GM18858 (cell line): ENCODE measurements around the gene FAM13C.
"Not testable (repeated sequence)": the region's sequence is repeated elsewhere in the genome, so short reads cannot be mapped to it uniquely, and the experiment has no call there.

Experiments
- ATAC-seq: cut with Tn5 transposase; IDR thresholded peaks from one replicate; pipeline ENCODE4 v1.9.1; 2021; ENCODE audit not compliant: unreplicated experiment

FAM13C gene

DNA sequence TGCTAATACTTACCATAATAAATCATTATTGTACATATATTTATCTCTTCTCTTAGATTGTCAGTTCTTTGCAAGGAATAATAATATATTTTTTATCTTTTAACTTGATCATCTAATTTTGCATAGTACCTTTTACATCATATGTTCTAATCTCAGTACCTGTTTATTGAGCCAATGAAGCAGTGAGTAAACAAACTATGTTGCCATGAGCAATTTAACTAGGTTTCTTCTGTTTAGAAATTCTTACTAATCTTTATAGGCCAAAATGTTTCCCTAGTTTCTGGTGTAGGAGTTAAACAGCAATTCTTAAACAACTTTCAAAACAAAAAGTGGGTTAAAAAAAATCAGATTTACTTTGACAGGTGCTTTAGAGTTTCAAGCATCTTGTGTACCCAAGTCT is 124.6 kb downstream of the FAM13C start:
- no peak for ATAC-seq

DNA sequence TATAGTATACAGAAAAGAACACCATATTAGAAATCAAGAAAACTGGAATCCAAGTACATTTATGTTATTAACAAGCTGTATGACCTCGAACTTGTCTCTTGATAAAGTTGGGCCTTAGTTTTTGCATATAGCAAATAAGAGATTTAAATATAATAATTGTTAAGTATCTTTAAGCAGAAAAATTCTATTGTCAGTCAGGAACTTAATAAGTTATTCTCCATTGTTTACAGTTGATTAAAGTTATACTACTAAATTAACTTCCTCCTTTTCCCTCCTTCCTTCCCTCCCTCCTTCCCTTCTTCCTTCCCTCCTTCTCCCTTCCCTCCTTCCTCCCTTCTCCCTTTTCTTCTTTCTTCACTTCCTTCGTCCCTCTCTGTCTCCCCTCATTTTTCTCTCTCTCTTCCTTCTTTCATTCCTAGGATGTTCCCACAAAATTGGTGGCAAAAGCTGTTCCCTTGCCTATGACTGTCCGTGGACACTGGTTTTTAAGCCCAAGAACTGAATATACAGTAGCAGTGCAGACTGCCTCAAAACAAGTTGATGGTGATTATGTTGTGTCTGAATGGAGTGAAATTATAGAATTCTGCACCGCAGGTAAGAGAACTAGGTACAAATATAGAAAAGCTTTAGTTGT is 126.2 kb downstream of the FAM13C start:
- ATAC-seq = no peak

DNA sequence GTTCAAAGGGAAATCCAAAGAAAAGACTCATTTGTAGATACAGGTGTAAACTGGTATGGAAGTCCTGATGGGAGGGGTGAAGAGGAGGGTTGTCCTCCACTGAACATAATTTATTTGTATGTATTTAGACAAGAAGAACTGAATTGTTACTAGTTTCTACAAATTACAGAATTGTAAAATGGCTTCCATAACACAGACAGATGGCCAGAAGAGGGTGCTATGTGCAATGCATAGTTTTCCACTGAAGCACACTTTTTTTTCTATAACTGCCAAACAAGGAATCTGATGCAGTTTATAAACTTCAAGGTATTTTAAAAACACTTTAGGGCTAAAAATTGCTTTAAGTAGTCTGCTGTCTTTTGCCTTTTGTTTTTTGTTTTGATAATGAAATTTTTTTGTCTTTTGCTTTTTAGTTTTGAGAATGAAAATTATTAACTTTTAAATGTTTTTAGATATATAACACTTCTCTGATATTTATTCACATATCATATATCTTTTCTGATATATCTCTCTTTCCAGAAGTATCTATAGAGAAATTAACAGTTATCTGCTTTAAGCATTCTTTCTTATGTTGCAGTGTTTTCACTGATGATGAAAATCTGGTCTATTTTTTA is 127.4 kb downstream of the FAM13C start:
- no peak for ATAC-seq

DNA sequence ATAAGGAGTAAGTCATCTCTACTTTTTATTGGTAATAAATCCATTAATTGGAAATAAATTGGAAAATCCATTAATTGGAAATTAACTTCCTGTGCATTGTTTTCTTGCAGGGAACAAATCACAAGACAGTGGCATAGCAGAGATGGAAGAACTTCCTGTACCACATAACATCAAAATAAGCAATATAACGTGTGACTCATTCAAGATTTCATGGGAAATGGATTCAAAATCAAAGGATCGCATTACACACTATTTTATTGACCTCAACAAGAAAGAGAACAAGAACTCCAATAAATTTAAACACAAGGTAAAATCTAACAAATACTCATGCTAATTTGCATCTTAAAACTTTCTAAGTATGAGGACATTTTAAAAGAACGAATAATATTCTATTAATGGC is 128.2 kb downstream of the FAM13C start:
- ATAC-seq = no peak

DNA sequence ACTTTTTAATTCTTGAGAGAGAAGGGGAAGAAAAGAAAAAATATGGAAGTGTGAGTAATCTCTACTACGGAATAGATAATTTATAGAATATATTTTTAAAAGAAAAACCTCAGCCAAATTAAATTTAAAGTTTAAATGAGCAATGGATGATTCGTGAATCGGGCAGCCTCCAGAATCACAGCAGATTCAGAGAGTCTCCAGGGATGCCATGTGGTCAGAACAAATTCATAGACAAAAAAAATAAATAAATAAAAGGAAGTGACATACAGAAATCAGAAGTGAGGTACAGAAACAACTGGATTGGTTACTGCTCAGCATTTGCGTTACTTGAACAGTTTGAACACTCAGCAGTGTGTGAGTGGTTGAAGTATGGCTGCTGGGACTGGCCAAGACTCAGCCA is 132.9 kb downstream of the FAM13C start:
- ATAC-seq = no peak

DNA sequence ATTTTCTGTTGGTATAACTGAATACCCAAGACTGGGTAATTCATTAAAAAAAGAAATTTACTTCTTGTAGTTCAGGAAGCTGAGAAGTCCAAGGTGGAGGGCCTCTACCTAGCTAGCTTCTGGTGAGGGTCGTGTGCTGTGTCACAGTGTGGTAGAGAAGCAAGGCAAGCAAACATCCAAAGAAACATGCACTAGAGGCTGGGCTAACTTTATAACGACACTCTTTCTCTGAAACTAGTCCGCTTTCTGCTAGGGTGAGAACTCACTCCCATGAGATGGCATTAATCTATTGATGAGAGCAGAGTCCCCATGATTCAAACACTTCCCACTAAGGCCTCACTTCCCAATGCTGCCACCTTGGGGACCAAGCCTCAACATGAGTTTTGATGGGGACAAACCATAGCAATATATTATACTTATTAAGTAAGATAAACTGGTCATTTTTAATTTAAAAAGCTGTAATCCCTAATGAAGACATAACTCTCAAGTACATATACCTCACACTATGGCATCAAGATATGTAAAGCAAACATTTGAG is 135.1 kb downstream of the FAM13C start:
- no peak for ATAC-seq

DNA sequence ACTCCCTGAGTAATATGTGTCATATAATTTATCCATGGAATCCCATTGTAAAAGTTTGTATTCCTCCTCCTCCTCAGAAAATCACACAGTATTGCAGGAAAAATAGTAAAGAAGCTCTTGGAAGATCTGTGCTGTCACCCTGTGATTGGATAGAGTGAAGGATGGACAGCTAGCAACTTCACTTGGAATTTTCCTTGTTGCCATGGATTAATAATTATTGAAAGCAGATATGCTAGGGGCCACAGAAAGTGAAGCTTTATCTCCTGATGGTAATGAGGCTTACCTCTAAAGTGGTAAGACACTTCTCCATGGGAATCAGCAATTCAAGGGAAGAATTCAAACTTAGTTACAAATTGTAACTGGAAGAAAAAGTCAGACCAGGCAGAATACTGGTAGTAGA is 137.1 kb downstream of the FAM13C start:
- no peak for ATAC-seq

DNA sequence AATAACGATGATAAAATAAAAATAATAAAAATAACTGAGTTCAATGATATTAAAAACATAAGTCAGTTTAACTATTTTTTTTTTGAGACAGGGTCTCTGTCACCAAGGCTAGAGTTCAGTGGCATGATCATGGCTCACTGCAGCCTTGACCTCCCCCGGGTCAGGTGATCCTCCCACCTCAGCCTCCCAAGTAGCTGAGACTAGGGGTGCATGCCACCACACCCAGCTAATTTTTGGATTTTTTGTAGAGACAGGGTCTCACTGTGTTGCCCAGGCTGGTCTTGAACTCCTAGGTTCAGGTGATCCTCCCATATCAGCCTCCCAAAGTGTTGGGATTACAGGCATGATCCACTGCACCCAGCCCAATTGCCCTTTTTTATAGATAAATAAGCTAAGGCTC is 138.8 kb downstream of the FAM13C start:
- not testable (repeated sequence) for ATAC-seq

DNA sequence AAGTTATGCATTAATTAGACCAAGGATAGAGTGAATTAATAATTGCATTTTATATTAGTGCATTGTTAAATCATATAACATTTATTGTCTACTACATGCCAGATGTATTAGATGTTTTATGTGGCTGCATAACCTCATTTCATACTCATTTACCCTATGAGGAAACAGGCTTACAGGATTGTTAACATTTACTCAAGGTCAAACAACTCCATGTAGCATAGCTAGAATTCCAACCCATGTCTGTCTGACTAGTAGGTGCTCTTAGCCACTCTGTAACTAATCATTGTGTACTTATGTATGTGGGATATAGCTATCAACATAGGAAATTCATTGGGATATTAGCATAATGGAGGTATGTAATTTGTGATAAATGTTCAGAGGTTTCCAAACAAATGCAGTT is 139.6 kb downstream of the FAM13C start:
- ATAC-seq = no peak

DNA sequence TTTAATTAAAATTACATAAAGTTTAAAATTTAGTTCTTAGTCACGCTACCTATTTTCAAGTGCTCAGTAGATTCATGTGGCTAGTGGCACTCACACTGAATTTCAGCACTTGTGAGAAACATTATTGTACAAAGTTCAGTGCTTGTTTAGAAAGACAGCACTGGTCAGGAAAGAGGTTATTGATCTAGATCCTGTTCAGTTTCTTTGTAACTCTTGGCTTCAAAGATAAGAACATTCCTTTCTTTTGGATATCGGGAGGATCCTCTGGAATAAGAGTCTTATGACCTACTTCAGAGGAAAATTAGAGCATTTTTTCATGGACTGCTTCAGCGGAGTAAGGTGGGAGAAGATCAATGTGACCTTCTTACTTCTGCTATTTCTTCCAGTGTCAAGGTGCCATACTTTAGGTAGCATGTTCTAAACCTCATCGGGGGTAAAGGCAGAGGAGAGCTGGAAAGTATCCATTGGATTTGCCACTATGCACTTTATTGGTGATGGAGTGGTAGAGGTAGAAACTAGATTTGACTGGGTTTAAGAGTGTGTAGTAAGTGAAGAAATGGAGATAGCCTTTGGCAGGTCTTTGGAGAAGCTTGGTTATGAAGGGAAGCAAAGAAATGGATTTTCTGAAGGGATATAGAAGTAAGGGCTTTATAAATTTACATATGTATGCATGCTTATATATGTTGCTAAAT is 146.0 kb downstream of the FAM13C start:
- no peak for ATAC-seq

DNA sequence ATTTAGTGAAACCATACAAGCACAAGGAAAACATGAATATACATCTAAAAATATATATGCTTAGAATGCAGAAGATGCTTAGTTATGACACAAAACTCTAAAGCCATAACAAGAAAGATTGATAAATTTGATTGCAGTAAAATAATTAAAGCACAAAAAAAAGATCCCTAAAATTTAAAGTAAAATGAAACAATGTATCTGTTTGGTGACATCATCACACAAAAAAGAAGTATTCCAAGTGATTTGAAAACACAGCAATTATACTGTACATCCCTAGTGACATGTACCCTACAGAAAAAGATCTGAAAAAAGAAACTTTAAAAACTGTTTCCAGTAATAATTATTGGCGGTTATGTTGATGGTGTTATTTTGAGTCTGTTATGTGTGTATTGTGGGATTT is 148.2 kb downstream of the FAM13C start:
- ATAC-seq = no peak

DNA sequence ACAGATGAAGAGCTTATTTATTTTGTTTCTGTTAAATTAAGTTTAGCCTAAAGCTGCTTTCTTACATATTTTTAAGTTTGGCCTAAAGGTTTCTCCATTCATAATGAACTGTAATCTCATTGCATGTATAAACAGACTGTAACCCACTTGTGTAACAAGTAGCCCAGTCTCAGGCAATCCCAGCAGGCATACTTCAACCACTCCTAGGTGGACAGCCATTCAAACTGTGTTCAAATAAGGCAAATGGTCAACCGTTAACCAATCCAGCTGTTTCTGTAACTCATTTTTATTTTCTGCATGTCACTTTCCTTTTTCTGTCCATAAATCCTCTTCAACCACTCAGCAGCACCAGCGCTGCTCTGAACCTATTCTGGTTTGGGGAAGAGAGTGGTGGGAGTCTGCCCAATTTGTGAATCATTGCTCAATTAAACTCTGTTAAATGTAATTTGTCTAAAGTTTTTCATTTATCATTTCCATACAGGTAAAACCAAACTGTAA is 150.0 kb downstream of the FAM13C start:
- ATAC-seq = no peak

DNA sequence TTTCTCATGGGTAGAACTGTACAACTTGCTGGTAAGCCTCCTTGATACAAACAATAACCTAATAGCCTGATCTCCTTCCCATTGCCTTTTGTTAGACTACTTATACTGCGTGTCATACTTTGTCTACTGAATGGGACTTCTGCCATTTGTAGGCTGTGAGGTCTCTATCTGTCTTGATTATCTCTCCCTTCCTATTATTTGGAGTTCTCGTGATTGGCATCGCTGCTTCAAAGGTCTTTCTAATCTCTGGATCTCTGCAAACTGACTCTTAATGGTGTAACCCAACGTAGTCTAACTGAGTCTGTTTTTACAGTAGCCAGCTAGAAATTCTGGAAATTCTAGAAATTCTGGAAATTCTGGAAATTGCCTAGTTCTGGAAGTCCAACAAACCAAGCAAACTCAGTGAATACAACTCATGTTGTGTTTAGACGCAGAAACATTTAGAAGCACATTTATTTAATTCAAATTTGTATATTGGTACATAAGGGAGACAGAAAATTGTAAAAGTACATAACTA is 156.1 kb downstream of the FAM13C start:
- no peak for ATAC-seq
